ENCODE data around the gene LRRC55.

LRRC55 gene

DNA sequence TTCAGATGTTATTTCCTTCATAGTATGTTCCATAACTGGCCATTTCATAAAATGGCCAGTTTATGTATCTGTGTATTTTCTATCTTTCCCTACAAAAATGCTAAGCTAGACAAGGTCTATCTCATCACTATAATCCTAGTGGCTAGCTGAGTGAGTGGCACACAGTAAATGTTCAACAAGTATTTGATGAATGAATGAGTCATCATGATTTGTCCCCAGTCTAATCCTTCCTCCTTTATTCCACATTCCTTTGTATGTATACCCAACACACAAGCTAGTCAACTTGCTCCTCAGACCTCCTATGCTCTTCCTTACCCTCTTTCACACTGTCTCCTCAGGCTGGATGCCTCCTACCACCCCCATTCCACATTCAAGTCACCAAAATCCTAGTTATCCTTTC, 42.8 kb downstream of the LRRC55 start:
- H3K4me3 ChIP-seq (ENCODE audit: low read length): no peak overlapping the region
- H3K27ac ChIP-seq (ENCODE audit: low read length): no peak overlapping the region
- no peaks in the 10 kb centered on the region for H3K4me1 ChIP-seq (ENCODE audit: control insufficient read depth, low read depth, low read length)
- no peak overlapping the region for H3K9ac ChIP-seq (ENCODE audit: low read length)
- H3K36me3 ChIP-seq (ENCODE audit: control insufficient read depth, low read depth, low read length): no peaks in the 10 kb centered on the region
- H3K27me3 ChIP-seq (ENCODE audit: control insufficient read depth, insufficient read depth, low read length): no peaks in the 10 kb centered on the region
- H3K9me3 ChIP-seq (ENCODE audit: control insufficient read depth, low read depth, low read length): no peaks in the 10 kb centered on the region

DNA sequence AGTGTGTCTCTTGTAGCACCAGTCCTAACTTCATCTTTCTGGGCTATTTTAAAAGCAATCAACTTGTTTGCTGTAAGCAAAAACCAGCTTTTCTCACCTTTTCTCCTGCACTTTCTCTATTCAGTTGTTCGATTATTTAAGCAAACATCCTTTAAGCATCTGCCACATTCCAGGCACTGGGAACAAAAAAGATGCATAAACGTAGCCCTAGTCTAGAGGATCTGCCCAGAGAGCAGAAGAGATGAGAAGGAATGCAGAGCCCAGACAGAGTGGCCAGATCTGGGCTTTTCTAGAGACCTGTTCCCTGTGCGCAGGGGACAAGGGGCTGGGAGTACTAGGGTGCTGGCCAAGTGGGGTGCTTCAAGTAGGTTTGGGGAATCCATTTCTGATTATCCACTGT, 46.8 kb downstream of the LRRC55 start:
- H3K4me3 ChIP-seq (ENCODE audit: low read length): no peak overlapping the region
- H3K9ac ChIP-seq (ENCODE audit: low read length): no peak overlapping the region
- no peaks in the 10 kb centered on the region for H3K9me3 ChIP-seq (ENCODE audit: control insufficient read depth, low read depth, low read length)
- no peak overlapping the region for H3K27ac ChIP-seq (ENCODE audit: low read length)
- no peaks in the 10 kb centered on the region for H3K27me3 ChIP-seq (ENCODE audit: control insufficient read depth, insufficient read depth, low read length)
- H3K4me1 ChIP-seq (ENCODE audit: control insufficient read depth, low read depth, low read length): peaks cover 6% of the 10 kb centered on the region
- no peaks in the 10 kb centered on the region for H3K36me3 ChIP-seq (ENCODE audit: control insufficient read depth, low read depth, low read length)

DNA sequence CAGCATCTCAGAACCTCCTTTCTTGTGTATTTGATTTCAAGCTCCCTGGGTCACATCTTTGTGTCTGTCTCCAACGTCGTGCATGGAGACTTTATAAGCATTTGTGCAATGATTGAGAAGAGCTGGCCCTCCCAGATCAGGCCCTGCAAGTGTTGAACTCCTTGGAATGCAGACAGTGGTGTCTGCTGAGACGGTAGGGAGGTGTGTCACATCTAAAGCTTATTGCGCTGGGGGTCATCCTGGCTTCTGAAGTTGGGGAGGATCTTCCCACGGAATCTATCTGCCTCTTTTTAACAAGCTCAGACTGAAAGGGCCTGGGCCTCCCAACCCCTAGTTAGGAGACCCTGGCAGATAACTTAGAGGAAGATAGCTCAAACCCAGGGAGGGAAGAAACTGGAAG, 48.6 kb downstream of the LRRC55 start:
- H3K36me3 ChIP-seq (ENCODE audit: control insufficient read depth, low read depth, low read length): no peaks in the 10 kb centered on the region
- no peak overlapping the region for H3K27ac ChIP-seq (ENCODE audit: low read length)
- no peaks in the 10 kb centered on the region for H3K9me3 ChIP-seq (ENCODE audit: control insufficient read depth, low read depth, low read length)
- peaks cover 6% of the 10 kb centered on the region for H3K4me1 ChIP-seq (ENCODE audit: control insufficient read depth, low read depth, low read length)
- no peaks in the 10 kb centered on the region for H3K27me3 ChIP-seq (ENCODE audit: control insufficient read depth, insufficient read depth, low read length)
- H3K9ac ChIP-seq (ENCODE audit: low read length): no peak overlapping the region
- no peak overlapping the region for H3K4me3 ChIP-seq (ENCODE audit: low read length)

DNA sequence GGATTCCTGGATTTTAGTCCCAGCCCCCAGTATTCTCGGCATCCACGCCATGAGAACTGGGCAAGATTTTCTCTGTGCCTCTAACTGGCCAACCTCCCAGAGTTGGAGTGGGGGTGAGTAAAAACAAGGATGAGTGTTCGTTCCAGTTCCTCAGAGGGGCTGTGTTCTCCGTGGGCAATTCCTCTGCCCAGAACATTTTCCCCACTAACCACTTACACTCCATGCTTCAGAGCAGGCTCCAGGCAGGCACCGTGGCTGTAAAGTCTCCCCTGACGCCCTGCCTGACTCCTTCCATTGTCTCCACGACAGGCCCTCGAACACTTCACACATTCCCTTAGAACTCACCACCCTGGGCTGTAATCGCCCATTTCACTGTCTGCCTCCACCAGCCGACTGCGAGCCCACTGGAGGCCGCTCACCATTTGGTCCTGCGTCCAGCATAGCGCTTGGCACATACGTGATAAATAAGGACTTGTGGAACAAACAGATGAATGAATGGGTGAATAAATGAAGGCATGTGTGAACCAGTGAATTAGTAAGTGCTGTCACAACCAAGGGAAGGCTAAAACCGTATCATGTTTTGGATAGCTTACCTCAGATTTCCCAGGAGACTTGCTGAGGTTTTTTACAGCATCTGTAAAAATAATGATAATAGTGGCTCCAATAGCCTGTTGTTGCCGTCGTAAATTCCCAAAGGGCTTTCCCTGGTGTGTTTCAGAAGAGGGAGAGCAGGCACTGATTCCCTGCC, 49.2 kb downstream of the LRRC55 start:
- Histone ChIP-seq H3K9ac (ENCODE audit: low read length) (no peak overlapping the region), H3K9me3 (ENCODE audit: control insufficient read depth, low read depth, low read length) (no peaks in the 10 kb centered on the region), H3K27me3 (ENCODE audit: control insufficient read depth, insufficient read depth, low read length) (no peaks in the 10 kb centered on the region), H3K36me3 (ENCODE audit: control insufficient read depth, low read depth, low read length) (no peaks in the 10 kb centered on the region), H3K4me1 (ENCODE audit: control insufficient read depth, low read depth, low read length) (peaks cover 6% of the 10 kb centered on the region), H3K4me3 (ENCODE audit: low read length) (no peak overlapping the region), H3K27ac (ENCODE audit: low read length) (no peak overlapping the region)

DNA sequence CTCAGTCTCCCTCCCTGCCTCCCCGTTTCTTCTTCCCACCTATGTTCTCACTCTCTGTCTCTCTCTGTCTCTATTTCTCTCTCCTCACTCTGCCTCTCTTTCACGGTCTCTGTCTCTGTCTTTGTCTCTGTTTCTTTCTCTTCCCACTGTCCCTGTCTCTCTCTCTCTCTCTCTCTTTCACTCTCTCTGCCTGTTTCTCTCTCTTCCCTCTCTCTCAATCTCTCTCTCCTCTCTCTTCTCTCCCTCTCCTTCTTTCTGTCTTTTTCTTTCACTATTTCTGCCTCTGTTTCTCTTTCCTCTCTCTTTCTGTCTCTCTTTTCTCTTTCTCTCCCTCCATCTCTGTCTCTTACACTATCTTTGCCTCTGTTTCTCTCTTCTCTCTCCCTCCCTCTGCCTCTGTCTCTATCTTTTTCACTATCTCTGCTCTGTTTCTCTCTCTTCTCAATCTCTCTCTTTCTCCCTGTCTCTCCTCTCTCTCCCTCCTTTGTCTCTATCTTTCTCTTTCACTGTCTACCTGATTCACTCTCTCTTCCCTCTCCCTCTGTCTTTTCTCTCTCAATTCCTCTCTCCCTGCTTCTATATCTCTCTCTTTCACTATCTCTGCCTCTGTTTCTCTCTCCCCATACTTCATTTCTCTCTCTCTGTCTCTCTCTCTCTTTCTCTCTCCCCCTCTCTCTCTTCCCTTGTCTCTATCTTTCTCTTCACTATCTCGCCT, 49.9 kb downstream of the LRRC55 start:
- Histone ChIP-seq H3K9me3 (ENCODE audit: control insufficient read depth, low read depth, low read length) (no peaks in the 10 kb centered on the region), H3K9ac (ENCODE audit: low read length) (no peak overlapping the region), H3K27ac (ENCODE audit: low read length) (no peak overlapping the region), H3K4me1 (ENCODE audit: control insufficient read depth, low read depth, low read length) (peaks cover 6% of the 10 kb centered on the region), H3K27me3 (ENCODE audit: control insufficient read depth, insufficient read depth, low read length) (no peaks in the 10 kb centered on the region), H3K4me3 (ENCODE audit: low read length) (no peak overlapping the region), H3K36me3 (ENCODE audit: control insufficient read depth, low read depth, low read length) (no peaks in the 10 kb centered on the region)

DNA sequence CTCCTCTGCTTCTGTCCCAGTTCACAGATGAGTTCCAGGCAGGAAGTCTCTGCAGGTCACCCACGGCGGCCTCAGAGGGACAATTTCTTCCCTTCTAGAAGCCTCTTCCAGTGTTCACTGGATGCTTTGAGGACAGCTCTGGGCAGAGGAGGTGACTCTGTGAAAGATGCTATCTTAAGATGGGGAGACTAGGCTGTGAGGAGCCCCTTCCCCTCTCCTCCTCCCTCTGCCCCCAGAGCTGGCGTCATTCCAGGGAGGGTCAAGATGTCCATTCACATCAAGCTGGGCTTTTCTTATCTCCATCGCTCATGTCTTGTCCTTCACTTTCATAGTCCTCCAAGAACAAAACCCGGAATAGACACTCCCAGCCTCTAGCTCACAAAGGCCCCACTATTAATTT, 51.9 kb downstream of the LRRC55 start:
- H3K9ac ChIP-seq (ENCODE audit: low read length): no peak overlapping the region
- no peaks in the 10 kb centered on the region for H3K9me3 ChIP-seq (ENCODE audit: control insufficient read depth, low read depth, low read length)
- no peaks in the 10 kb centered on the region for H3K36me3 ChIP-seq (ENCODE audit: control insufficient read depth, low read depth, low read length)
- no peaks in the 10 kb centered on the region for H3K27me3 ChIP-seq (ENCODE audit: control insufficient read depth, insufficient read depth, low read length)
- no peak overlapping the region for H3K4me3 ChIP-seq (ENCODE audit: low read length)
- no peak overlapping the region for H3K27ac ChIP-seq (ENCODE audit: low read length)
- peaks cover 19% of the 10 kb centered on the region for H3K4me1 ChIP-seq (ENCODE audit: control insufficient read depth, low read depth, low read length)

DNA sequence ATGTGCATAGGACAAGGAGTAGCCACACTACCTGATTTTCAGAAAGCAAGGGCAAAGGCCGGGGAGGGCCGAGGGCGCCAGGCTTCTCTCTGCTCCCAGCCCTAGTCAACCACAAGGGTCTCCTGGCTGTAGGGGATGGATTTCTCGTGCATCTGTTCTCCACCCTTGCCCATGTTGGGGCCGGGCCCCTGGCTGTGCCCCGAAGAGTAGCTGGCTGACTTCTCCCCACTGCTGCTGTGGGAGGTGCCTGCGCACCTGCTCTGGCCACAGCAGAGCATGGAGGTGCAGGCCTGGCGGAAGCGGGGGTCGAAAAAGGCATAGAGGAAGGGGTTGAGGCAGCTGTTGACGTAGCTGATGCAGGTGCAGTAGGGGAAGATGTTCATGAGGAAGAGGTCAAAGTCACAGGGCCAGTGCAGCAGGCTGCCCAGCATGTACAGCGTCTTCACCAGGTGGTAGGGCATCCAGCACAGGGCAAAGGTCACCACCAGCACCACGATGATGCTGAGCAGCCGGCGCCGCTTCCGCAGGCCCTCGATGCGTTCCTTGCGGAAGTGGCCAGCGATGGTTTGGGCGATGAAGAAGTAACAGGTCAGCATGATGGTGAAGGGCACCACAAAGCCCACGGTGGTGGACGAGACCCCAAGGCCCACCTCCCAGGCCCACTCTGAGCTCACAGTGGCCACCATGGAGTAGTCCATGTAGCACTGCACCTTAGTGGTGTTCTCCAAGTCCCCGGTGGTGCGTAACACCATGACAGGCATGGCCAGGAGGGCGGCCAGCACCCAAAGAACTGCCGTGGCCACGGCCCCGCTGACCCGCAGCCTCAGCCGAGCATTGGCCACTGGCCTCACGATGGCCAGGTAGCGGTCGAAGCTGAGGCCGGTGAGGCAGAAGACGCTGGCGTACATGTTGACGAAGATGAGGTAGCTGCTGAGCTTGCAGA, 54.3 kb downstream of the LRRC55 start:
- Histone ChIP-seq H3K27ac (ENCODE audit: low read length) (no peak overlapping the region), H3K4me1 (ENCODE audit: control insufficient read depth, low read depth, low read length) (peaks cover 19% of the 10 kb centered on the region), H3K9me3 (ENCODE audit: control insufficient read depth, low read depth, low read length) (no peaks in the 10 kb centered on the region), H3K9ac (ENCODE audit: low read length) (no peak overlapping the region), H3K4me3 (ENCODE audit: low read length) (no peak overlapping the region), H3K36me3 (ENCODE audit: control insufficient read depth, low read depth, low read length) (no peaks in the 10 kb centered on the region), H3K27me3 (ENCODE audit: control insufficient read depth, insufficient read depth, low read length) (no peaks in the 10 kb centered on the region)

DNA sequence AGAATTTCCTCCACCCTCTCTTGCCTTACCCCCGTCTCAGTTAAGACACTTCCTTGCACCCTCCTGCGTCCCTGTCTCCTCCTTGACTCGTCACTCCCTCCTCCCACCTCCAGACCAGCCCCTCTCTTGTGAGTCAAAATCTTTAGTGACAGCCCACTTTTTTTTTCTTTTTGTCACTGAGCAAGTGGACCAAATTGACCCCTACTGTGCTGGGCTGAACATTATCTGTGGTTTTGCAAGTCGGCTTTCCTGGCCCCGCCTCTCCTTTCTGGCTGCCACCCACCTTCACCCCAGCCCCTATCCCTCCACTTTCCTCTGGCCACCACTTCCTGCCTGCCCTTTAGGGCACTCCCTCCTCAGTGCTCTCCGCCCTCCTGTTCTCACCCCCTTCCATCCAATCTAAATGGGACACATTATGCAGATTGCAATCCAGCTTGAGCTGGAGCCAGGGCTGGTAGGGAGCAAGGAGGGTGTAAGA, 55.5 kb downstream of the LRRC55 start, which contains the start of gene APLNR:
APLNR (minus strand) TSS at position 47 of the 478 bp plus-strand sequence. CDS start 246 bp downstream, outside the sequence.
- Histone ChIP-seq H3K27ac (ENCODE audit: low read length) (no peak within 1 kb of the TSS), H3K4me1 (ENCODE audit: control insufficient read depth, low read depth, low read length) (peaks cover 17% of the 10 kb centered on the region), H3K4me3 (ENCODE audit: low read length) (no peak within 1 kb of the TSS), H3K27me3 (ENCODE audit: control insufficient read depth, insufficient read depth, low read length) (no peaks in the 10 kb centered on the region), H3K36me3 (ENCODE audit: control insufficient read depth, low read depth, low read length) (no peaks in the 10 kb centered on the region), H3K9ac (ENCODE audit: low read length) (no peak within 1 kb of the TSS), H3K9me3 (ENCODE audit: control insufficient read depth, low read depth, low read length) (no peaks in the 10 kb centered on the region)

DNA sequence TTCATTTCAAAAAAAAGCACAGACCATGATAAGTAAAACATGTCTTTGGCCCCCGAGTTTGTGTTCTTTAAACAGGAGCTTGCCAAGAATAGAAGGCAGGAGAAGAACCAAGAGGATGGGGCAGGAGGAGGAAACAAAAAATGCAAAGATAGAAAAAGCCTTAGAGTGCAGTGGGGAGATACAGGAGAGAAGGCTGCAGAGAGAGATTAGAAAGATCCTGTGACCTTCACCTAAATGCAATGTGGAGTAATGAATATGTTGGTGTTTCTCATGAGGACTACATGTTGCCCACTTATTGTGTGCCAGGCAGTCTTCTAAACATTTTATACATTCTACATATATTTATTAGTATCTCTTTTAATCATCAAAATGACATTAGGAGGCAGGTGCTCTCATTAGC, 57.6 kb downstream of the LRRC55 start:
- no peaks in the 10 kb centered on the region for H3K27me3 ChIP-seq (ENCODE audit: control insufficient read depth, insufficient read depth, low read length)
- H3K27ac ChIP-seq (ENCODE audit: low read length): no peak overlapping the region
- no peak overlapping the region for H3K4me3 ChIP-seq (ENCODE audit: low read length)
- peaks cover 17% of the 10 kb centered on the region for H3K4me1 ChIP-seq (ENCODE audit: control insufficient read depth, low read depth, low read length)
- H3K9me3 ChIP-seq (ENCODE audit: control insufficient read depth, low read depth, low read length): no peaks in the 10 kb centered on the region
- H3K36me3 ChIP-seq (ENCODE audit: control insufficient read depth, low read depth, low read length): no peaks in the 10 kb centered on the region
- H3K9ac ChIP-seq (ENCODE audit: low read length): no peak overlapping the region

DNA sequence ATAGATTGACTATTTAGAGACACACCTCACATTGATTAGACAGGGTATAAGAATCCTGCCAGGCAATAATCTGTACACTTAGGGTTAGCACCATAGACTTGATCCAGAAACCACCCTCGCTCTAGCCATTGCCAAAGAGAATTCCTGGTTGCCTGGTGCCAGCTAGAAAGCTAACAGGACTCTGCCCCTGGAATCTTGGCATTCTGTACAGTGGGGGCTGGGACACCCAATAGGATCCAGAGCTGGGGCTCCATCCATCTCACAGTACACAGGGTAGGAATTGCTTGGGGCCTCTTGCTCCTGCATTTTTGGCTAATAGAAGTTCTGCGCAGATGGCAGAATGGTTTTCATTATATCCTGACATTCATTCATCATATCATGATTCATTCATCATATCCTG, 58.3 kb downstream of the LRRC55 start:
- no peaks in the 10 kb centered on the region for H3K36me3 ChIP-seq (ENCODE audit: control insufficient read depth, low read depth, low read length)
- H3K27me3 ChIP-seq (ENCODE audit: control insufficient read depth, insufficient read depth, low read length): no peaks in the 10 kb centered on the region
- no peak overlapping the region for H3K4me3 ChIP-seq (ENCODE audit: low read length)
- H3K4me1 ChIP-seq (ENCODE audit: control insufficient read depth, low read depth, low read length): peaks cover 17% of the 10 kb centered on the region
- no peak overlapping the region for H3K9ac ChIP-seq (ENCODE audit: low read length)
- H3K27ac ChIP-seq (ENCODE audit: low read length): no peak overlapping the region
- no peaks in the 10 kb centered on the region for H3K9me3 ChIP-seq (ENCODE audit: control insufficient read depth, low read depth, low read length)

DNA sequence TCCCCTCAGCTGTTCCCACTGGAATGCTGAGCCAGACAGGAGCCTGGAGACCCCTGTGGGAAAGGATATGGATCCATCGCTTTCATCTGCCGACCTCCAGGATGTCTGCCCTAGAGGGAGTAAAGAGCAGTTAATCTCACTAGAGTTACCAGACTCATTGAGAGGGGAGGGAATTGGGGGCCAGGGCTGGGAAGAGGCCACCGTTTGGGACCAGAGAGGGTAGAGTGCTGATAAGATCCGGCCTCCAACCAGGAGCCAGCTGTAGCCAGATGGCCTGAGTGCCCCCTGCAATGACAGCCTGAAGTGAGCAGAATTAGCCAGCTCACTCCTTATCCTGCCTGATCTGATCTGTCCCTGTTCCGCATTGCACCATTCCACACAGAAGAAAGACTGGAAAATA, 59.0 kb downstream of the LRRC55 start:
- H3K9ac ChIP-seq (ENCODE audit: low read length): no peak overlapping the region
- no peaks in the 10 kb centered on the region for H3K27me3 ChIP-seq (ENCODE audit: control insufficient read depth, insufficient read depth, low read length)
- no peak overlapping the region for H3K4me3 ChIP-seq (ENCODE audit: low read length)
- H3K4me1 ChIP-seq (ENCODE audit: control insufficient read depth, low read depth, low read length): peaks cover 17% of the 10 kb centered on the region
- H3K36me3 ChIP-seq (ENCODE audit: control insufficient read depth, low read depth, low read length): no peaks in the 10 kb centered on the region
- H3K27ac ChIP-seq (ENCODE audit: low read length): no peak overlapping the region
- H3K9me3 ChIP-seq (ENCODE audit: control insufficient read depth, low read depth, low read length): no peaks in the 10 kb centered on the region

All from iPS-18a (cell line).